Testis (tissue), 3 donors: ENCODE results near the gene SLC25A20. TPM values are rescaled to one million over a fixed set of nuclear protein-coding genes. Genes with fewer than 3 reads are reported as not detected.
"Not testable (repeated sequence)": the region's sequence is repeated elsewhere in the genome, so short reads cannot be mapped to it uniquely, and the experiment has no call there.

ENCODE experiments used
- DNase-seq: peaks from one replicate; pipeline ENCODE4 v3.0.0-alpha.2; 2019
- H3K27ac ChIP-seq, 2 donors: fragments of 200-600 bp; sonication (generic); one replicate each; pipeline ENCODE4 v1.5.1; 2019
- H3K27me3 ChIP-seq: fragments of 200-600 bp; sonication (generic); one replicate; pipeline ENCODE4 v1.5.1; 2019
- H3K36me3 ChIP-seq: fragments of 200-600 bp; sonication (generic); one replicate; pipeline ENCODE4 v1.5.1; 2017; ENCODE audit warnings: low read depth; ENCODE audit errors: missing control alignments
- H3K4me1 ChIP-seq: fragments of 200-600 bp; sonication (generic); one replicate; pipeline ENCODE4 v1.5.1; 2019
- H3K4me3 ChIP-seq, 2 donors: fragments of 200-600 bp; sonication (generic); one replicate each; pipeline ENCODE4 v1.5.1; 2017 to 2019
- H3K9me3 ChIP-seq: fragments of 200-600 bp; sonication (generic); one replicate; pipeline ENCODE4 v1.5.1; 2017
- POLR2A ChIP-seq: fragments of 450-650 bp; IDR thresholded peaks from one replicate; pipeline ENCODE4 v1.6.1; 2017; ENCODE audit warnings: antibody characterized with exemption, mild to moderate bottlenecking, moderate library complexity
- WGBS, 2 donors: methylation state at CpG; one replicate each; pipeline ENCODE4 v1.1.5; 2018; 5-methylcytosine and 5-hydroxymethylcytosine counted together
- intact Hi-C: fragments of 100-400 bp; cut with DNase I; formaldehyde crosslinking; loops from one replicate; pipeline ENCODE4 v1.15.1; 2023; ENCODE audit warnings: low total_unique reads
- polyA plus RNA-seq: library from polyadenylated mRNA; stranded (reverse); fragments of 350-450 nt; fragmentation: Illumina TruSeq; extraction: RNeasy Lipid Tissue Mini Kit (QIAGEN cat#74804); gene quantifications from one replicate; pipeline ENCODE4 v1.2.3, GENCODE V29; 2014; ENCODE audit warnings: low read depth, low replicate concordance; ENCODE audit not compliant: insufficient read depth
- total RNA-seq, 2 donors: library from RNA; depleted of rRNA; stranded (reverse); fragments of >200 nt; gene quantifications; one replicate each; pipeline ENCODE4 v1.2.3, GENCODE V29; 2016
- TF ChIP-seq, protein P1 (sequence below), 3 experiments: fragments of 450-650 bp in 2 of 3; fragments of 200-600 bp in 1 of 3; sonication (generic) in 1 of 3; IDR thresholded peaks; one replicate each; pipeline ENCODE4 v1.5.1; 2016 to 2019; ENCODE audit warnings: antibody characterized with exemption in 3 of 3, mild to moderate bottlenecking in 2 of 3, moderate library complexity in 1 of 3

The SLC25A20 gene
- total and polyA plus RNA-seq, 3 donors from 2014 or later = 13.0 to 19.6 (median 15.7) TPM

DNA sequence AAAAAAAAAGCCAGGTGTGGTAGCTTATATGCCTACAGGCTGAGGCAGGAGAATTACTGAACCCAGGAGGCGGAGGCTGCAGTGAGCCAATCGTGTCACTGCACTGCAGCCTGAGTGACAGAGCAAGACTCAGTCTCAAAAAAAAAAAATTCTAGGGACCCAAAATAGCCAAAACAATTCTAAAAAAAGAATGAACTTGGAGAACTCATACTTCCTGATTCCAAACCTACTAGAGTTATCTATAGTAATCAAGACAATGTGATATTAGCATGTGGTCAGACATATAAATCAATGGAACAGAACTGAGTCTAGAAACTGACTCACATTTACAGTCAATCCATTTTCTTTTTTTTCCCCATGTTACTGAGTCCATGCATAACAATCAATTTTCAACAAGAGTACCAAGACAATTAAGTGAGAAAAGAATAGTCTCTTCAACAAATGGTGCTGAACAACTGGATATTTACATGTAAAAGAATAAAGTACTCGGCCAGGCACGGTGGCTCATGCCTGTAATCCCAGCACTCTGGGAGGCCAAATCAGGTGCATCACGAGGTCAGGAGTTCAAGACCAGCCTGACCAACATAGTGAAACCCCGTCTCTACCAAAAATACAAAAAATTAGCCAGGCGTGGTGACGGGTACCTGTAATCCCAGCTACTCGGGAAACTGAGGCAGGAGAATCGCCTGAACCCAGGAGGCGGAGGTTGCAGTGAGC is 62.9 kb downstream of the SLC25A20 start:
- Histone ChIP-seq H3K9me3 (no peaks in the 10 kb centered on the region), H3K4me1 (no peaks in the 10 kb centered on the region), H3K4me3 (no peak overlapping the region), H3K27me3 (no peaks in the 10 kb centered on the region), H3K36me3 (no peaks in the 10 kb centered on the region), H3K27ac (no peak overlapping the region)
- DNase-seq = no peak
- WGBS, 2 donors = 91 to 92% methylated on average over 11 of the region's 11 CpGs
- TF ChIP-seq, protein P1, sequence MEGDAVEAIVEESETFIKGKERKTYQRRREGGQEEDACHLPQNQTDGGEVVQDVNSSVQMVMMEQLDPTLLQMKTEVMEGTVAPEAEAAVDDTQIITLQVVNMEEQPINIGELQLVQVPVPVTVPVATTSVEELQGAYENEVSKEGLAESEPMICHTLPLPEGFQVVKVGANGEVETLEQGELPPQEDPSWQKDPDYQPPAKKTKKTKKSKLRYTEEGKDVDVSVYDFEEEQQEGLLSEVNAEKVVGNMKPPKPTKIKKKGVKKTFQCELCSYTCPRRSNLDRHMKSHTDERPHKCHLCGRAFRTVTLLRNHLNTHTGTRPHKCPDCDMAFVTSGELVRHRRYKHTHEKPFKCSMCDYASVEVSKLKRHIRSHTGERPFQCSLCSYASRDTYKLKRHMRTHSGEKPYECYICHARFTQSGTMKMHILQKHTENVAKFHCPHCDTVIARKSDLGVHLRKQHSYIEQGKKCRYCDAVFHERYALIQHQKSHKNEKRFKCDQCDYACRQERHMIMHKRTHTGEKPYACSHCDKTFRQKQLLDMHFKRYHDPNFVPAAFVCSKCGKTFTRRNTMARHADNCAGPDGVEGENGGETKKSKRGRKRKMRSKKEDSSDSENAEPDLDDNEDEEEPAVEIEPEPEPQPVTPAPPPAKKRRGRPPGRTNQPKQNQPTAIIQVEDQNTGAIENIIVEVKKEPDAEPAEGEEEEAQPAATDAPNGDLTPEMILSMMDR (IDR thresholded peaks at IDR 0.05) = no peak
- no peak for TF ChIP-seq POLR2A
- intact Hi-C loops = no loop called here

DNA sequence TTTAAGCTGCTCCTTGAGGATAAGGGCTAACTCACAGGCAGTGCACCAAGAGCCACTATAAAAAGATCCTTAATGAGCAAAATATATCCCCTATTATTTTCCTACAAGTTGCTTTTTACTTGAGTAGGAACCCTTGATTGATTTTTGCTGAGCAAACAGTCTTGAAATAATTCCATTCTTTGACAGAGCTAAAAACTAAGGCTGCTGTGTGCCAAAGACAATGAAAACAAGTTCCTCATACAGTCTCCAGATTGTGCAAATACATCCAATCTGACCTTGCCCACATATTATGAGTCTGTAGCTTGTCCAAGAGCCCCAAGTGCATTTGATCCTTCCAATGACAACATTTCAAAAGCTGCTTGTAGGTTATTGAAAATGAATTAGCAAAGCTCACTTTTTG is 66.0 kb downstream of the SLC25A20 start:
- TF ChIP-seq, protein P1 (IDR thresholded peaks at IDR 0.05) = no peak
- TF ChIP-seq POLR2A = no peak
- H3K27ac ChIP-seq = no peak overlapping the region
- no peaks in the 10 kb centered on the region for H3K9me3 ChIP-seq
- no peaks in the 10 kb centered on the region for H3K4me1 ChIP-seq
- no peaks in the 10 kb centered on the region for H3K36me3 ChIP-seq
- H3K27me3 ChIP-seq = no peaks in the 10 kb centered on the region
- intact Hi-C loops = no loop called here
- H3K4me3 ChIP-seq = no peak overlapping the region
- DNase-seq = no peak

DNA sequence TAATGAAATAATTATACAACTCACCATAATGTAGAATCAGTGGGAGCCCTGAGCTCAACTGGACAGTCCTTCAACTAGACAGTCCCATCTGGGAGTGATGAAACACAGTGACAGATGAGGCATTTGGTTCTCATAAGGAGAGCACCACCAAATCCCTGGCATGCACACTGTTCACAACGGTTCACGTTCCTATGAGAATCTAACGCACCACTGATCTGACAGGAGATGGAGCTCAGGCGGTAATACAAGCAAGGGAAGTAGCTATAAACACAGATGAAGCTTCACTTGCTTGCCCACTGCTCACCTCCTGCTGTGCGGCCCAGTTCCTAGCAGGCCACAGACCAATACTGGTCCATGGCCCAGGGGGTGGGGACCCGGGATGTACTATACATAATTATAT is 68.0 kb downstream of the SLC25A20 start:
- Histone ChIP-seq H3K4me3 (no peak overlapping the region), H3K27me3 (no peaks in the 10 kb centered on the region), H3K9me3 (no peaks in the 10 kb centered on the region), H3K27ac (no peak overlapping the region), H3K36me3 (no peaks in the 10 kb centered on the region), H3K4me1 (no peaks in the 10 kb centered on the region)
- no peak for TF ChIP-seq POLR2A
- intact Hi-C loops = no loop called here
- no peak for DNase-seq
- 94 to 97% methylated on average over 6 of the region's 6 CpGs for WGBS, 2 donors

DNA sequence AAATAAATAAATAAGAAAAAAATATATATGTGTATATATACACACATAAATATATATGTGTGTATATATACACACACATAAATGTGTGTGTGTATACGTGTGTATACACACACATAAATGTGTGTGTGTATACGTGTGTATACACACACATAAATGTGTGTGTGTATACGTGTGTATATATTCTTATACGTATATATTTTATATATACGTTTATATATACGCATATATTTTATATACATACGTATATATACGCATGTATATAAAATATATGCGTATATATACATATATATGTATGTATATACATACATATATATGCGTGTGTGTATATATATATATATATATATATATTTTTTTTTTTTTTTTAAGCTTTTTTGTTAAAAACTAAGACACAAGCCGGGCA is 69.2 kb downstream of the SLC25A20 start:
- H3K4me3 ChIP-seq, H3K27ac ChIP-seq, H3K27me3 ChIP-seq, DNase-seq, intact Hi-C loops, H3K4me1 ChIP-seq, H3K9me3 ChIP-seq, H3K36me3 ChIP-seq: not testable (repeated sequence)
- whole genome bisulfite sequencing, 2 donors = 90 to 94% methylated on average over 11 of the region's 11 CpGs

DNA sequence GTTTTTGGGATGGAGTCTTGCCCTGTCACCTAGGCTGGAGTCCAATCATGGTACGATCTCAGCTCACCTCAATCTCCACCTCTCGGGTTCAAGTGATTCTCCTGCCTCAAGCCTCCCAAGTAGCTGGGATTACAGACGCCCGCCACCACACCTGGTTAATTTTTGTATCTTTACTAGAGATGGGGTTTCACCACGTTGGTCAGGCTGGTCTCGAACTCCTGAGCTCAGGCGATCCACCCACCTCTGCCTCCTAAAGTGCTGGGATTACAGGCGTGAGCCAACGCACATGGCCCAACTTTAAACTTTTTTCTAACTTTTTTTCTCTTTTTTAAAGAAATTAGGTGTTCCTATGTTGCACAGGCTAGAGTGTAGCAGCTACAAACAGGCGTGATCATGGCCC is 70.8 kb downstream of the SLC25A20 start:
- H3K27ac ChIP-seq, H3K36me3 ChIP-seq, H3K9me3 ChIP-seq, H3K27me3 ChIP-seq, intact Hi-C loops, H3K4me1 ChIP-seq, H3K4me3 ChIP-seq, DNase-seq: not testable (repeated sequence)
- WGBS, 2 donors = 91 to 97% methylated on average over 10 of the region's 10 CpGs

DNA sequence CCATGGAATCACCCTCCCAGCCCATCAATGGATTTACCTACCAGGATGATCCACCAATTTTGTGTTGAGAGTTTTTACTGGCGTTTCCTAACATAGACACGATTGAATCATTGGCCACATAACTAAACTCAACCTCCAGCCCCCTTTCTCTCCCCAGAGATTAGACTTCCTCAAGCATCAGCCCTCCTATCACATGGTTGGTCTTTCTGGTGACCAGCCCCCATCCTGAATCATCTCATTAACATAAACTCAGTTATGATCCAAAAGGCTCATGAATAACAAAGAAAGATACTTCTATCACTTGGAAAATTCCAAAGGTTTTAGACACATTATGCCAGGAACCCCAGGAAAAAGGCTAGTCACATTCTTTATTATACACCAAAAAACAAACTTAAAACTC is 72.2 kb downstream of the SLC25A20 start:
- TF ChIP-seq, protein P1 (IDR thresholded peaks at IDR 0.05) = no peak
- TF ChIP-seq POLR2A = no peak
- H3K4me3 ChIP-seq = no peak overlapping the region
- H3K9me3 ChIP-seq = no peaks in the 10 kb centered on the region
- WGBS, 2 donors = 44 to 46% methylated on average over 2 of the region's 2 CpGs
- no peak overlapping the region for H3K27ac ChIP-seq
- H3K4me1 ChIP-seq = no peaks in the 10 kb centered on the region
- DNase-seq = no peak
- H3K27me3 ChIP-seq = no peaks in the 10 kb centered on the region
- no peaks in the 10 kb centered on the region for H3K36me3 ChIP-seq
- intact Hi-C loops = no loop called here
